ENCODE measurements around the gene MTARC1. TPM values are rescaled to one million over a fixed set of nuclear protein-coding genes. Genes with fewer than 3 reads are reported as not detected.

MTARC1 gene
- total RNA-seq, 1 experiment from 2014 or later, result 0.74 TPM

DNA sequence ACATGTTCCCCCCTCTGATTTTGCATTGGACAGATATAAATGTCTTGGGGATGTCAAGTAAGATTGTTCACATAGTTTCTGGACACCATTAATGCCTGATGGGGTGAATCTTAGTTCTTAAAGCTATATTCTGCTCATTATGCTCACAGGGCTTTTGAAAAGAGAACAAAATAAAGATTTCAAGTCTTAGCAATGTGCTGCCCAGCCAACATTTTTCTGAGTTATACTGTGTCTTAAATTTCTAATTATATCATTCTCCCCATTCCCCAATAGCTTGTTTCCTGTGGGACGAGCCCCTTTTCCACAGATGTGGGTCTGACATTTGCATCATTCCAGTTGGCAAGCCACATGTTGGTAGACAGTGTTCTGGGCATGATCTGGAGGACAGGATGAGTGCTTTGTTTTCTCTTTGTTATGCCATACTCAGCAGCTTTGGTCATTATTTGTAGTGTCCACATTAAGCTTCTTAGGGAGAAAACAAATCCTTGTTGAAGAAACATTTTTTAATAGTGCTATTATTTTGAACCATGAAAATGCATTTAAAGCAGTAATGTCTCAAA lies 32.8 kb downstream of the MTARC1 start:
- peaks cover 3% of the 10 kb centered on the region; the same call in 1 of the 2 replicates for H3K27me3 ChIP-seq (ENCODE audit: control insufficient read depth, insufficient read depth, low read length)
- intact Hi-C loops (cut with micrococcal nuclease; ENCODE audit: unreplicated experiment), result loop anchor here (10.0 kb wide), 1 partner anchor 1635 kb away; no protein-coding TSS in a partner anchor
- H3K4me1 ChIP-seq (ENCODE audit: control insufficient read depth, insufficient read depth, low read length), result no peaks in the 10 kb centered on the region
- no TSS peak for BruUV-seq (replicated peaks)
- no peak overlapping the region for H3K27ac ChIP-seq (ENCODE audit: low read length)
- DNase-seq (ENCODE audit: low read depth, low spot score) (no peak), ATAC-seq (no peak)
- no peak overlapping the region for H3K4me3 ChIP-seq (ENCODE audit: low read depth in 2 of 2, low read length in 2 of 2)
- no peaks in the 10 kb centered on the region for H3K36me3 ChIP-seq (ENCODE audit: control insufficient read depth, insufficient read depth, low read length)
- POLR2A ChIA-PET, result no interaction called here
- CTCF ChIA-PET, result no interaction called here
- no peaks in the 10 kb centered on the region for H3K9me3 ChIP-seq (ENCODE audit: control insufficient read depth, insufficient read depth, low read depth, low read length)
- in situ Hi-C loops (cut with HindIII; ENCODE audit: low pct_unique_long_range_greater_than_20kb, low sequenced_read_pairs), result no loop called here
- no peak for TF ChIP-seq SIN3A (IDR thresholded peaks at IDR 0.05; ENCODE audit: borderline replicate concordance, insufficient read depth, low read depth, low read length)
- TF ChIP-seq TCF7L2 (IDR thresholded peaks at IDR 0.05; ENCODE audit: low read depth, low read length), result no peak
- TF ChIP-seq, protein P1, sequence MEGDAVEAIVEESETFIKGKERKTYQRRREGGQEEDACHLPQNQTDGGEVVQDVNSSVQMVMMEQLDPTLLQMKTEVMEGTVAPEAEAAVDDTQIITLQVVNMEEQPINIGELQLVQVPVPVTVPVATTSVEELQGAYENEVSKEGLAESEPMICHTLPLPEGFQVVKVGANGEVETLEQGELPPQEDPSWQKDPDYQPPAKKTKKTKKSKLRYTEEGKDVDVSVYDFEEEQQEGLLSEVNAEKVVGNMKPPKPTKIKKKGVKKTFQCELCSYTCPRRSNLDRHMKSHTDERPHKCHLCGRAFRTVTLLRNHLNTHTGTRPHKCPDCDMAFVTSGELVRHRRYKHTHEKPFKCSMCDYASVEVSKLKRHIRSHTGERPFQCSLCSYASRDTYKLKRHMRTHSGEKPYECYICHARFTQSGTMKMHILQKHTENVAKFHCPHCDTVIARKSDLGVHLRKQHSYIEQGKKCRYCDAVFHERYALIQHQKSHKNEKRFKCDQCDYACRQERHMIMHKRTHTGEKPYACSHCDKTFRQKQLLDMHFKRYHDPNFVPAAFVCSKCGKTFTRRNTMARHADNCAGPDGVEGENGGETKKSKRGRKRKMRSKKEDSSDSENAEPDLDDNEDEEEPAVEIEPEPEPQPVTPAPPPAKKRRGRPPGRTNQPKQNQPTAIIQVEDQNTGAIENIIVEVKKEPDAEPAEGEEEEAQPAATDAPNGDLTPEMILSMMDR (IDR thresholded peaks at IDR 0.05), result no peak
- TF ChIP-seq POLR2AphosphoS5 (IDR thresholded peaks at IDR 0.05; ENCODE audit: low read depth, low read length), result no peak
- TF ChIP-seq, protein P2, sequence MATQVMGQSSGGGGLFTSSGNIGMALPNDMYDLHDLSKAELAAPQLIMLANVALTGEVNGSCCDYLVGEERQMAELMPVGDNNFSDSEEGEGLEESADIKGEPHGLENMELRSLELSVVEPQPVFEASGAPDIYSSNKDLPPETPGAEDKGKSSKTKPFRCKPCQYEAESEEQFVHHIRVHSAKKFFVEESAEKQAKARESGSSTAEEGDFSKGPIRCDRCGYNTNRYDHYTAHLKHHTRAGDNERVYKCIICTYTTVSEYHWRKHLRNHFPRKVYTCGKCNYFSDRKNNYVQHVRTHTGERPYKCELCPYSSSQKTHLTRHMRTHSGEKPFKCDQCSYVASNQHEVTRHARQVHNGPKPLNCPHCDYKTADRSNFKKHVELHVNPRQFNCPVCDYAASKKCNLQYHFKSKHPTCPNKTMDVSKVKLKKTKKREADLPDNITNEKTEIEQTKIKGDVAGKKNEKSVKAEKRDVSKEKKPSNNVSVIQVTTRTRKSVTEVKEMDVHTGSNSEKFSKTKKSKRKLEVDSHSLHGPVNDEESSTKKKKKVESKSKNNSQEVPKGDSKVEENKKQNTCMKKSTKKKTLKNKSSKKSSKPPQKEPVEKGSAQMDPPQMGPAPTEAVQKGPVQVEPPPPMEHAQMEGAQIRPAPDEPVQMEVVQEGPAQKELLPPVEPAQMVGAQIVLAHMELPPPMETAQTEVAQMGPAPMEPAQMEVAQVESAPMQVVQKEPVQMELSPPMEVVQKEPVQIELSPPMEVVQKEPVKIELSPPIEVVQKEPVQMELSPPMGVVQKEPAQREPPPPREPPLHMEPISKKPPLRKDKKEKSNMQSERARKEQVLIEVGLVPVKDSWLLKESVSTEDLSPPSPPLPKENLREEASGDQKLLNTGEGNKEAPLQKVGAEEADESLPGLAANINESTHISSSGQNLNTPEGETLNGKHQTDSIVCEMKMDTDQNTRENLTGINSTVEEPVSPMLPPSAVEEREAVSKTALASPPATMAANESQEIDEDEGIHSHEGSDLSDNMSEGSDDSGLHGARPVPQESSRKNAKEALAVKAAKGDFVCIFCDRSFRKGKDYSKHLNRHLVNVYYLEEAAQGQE (IDR thresholded peaks at IDR 0.05; ENCODE audit: insufficient read depth in 1 of 2, low read depth in 2 of 2, low read length in 1 of 2), result no peak

DNA sequence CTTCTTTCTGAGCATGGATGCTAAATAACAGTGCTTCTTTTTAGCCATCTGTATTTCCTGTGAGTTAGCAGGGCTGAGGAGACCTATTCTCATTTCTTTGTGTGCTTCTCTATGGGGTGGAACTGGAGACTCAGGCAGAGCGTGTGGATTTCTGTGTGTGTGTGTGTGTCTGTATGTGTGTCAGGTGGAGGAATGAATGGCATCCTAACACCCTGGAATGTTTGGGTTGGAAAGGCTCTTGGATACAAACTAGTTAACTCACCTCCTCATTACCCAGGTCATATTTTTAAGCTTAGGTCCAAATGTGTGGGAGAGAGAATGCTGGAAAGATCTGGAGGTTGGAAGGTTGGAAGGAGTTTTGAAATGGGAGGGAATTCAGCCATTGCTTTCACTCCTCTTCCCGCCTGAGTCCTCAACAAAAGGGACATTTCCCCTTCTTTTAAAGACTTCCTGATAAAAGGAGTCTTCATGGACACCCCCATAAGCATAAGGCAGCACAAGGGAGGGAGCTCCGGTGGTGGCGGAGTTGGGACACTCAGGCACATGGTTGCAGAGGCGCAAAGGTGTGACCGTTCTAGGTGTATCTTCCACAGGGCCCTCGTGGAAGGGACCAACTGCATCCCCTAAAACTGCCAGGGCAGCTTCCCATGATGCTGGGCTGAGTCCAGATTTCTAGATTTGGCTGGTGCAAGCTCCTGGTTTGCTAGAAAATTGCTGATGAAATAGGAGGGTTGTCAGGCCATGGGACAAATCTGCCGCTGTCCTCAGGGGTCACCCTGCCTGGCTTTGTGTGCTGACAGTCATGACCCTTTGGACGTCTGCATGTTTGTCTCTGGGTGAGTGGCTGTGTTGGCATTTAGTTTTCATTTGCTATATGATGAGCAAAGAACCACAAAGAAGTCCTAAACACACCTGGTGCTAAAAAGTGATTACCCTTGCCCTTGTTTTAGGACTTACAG lies 37.6 kb downstream of the MTARC1 start:
- CTCF ChIA-PET, result no interaction called here
- no peak for ATAC-seq
- no peak overlapping the region for H3K4me3 ChIP-seq (ENCODE audit: low read depth in 2 of 2, low read length in 2 of 2)
- no peaks in the 10 kb centered on the region for H3K9me3 ChIP-seq (ENCODE audit: control insufficient read depth, insufficient read depth, low read depth, low read length)
- intact Hi-C loops (cut with micrococcal nuclease; ENCODE audit: unreplicated experiment), result no loop called here
- H3K27me3 ChIP-seq (ENCODE audit: control insufficient read depth, insufficient read depth, low read length), result peaks cover 4% of the 10 kb centered on the region; the same call in 1 of the 2 replicates
- H3K36me3 ChIP-seq (ENCODE audit: control insufficient read depth, insufficient read depth, low read length), result no peaks in the 10 kb centered on the region
- TF ChIP-seq, protein P1 (IDR thresholded peaks at IDR 0.05), result no peak
- TF ChIP-seq SIN3A (IDR thresholded peaks at IDR 0.05; ENCODE audit: borderline replicate concordance, insufficient read depth, low read depth, low read length), result no peak
- TF ChIP-seq, protein P2 (IDR thresholded peaks at IDR 0.05; ENCODE audit: insufficient read depth in 1 of 2, low read depth in 2 of 2, low read length in 1 of 2), result no peak
- TF ChIP-seq TCF7L2 (IDR thresholded peaks at IDR 0.05; ENCODE audit: low read depth, low read length), result no peak
- TF ChIP-seq POLR2AphosphoS5 (IDR thresholded peaks at IDR 0.05; ENCODE audit: low read depth, low read length), result no peak
- no TSS peak for BruUV-seq (replicated peaks)
- DNase-seq (ENCODE audit: low read depth, low spot score), result no peak
- H3K27ac ChIP-seq (ENCODE audit: low read length), result no peak overlapping the region
- in situ Hi-C loops (cut with HindIII; ENCODE audit: low pct_unique_long_range_greater_than_20kb, low sequenced_read_pairs), result no loop called here
- POLR2A ChIA-PET, result no interaction called here
- H3K4me1 ChIP-seq (ENCODE audit: control insufficient read depth, insufficient read depth, low read length), result no peaks in the 10 kb centered on the region

Data from Panc1 (cell line).